GM15510 (cell line): ENCODE data around the gene EML6.

Experiments used
- POLR2A ChIP-seq: IDR thresholded peaks from 3 replicates; pipeline ENCODE4 v1.6.1; 2011; ENCODE audit warnings: borderline replicate concordance; ENCODE audit not compliant: insufficient read length; ENCODE audit errors: extremely low read depth

EML6 gene

DNA sequence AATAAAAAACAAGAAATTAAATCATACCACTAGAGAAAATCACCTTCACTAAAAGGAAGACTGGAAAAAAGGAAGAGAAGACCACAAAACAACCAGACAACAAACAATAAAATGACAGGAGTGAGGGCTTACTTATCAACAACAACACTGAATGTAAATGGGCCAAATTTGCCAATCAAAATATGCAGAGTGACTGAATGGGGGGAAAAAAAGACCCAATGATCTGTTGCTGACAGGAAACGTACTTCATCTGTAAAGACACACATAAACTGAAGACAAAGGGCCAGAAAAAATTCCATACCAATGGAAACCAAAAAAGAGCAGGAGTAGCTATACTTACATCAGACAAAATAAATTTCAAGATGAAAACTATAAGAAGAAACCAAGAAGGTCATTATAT lies 25.5 kb upstream of the EML6 start:
- TF ChIP-seq POLR2A = no peak

DNA sequence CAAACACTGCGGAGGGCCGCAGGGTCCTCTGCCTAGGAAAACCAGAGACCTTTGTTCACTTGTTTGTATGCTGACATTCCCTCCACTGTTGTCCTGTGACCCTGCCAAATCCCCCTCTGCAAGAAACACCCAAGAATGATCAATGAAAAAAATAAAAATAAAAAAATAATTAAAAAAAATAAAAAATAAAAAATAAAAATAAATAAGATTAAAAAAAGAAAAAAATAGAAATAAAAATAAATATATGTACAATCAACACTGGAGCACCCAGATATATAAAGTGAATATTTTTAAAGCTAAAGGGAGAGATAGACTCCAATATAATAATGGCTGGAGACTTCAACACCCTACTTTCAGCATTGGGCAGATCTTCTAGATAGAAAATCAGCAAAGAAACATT lies 23.8 kb upstream of the EML6 start:
- TF ChIP-seq POLR2A = no peak

- no peak for TF ChIP-seq POLR2A
Observed at GRCh38 chr2:54701029-54701428, 22.4 kb upstream of the EML6 start.

DNA sequence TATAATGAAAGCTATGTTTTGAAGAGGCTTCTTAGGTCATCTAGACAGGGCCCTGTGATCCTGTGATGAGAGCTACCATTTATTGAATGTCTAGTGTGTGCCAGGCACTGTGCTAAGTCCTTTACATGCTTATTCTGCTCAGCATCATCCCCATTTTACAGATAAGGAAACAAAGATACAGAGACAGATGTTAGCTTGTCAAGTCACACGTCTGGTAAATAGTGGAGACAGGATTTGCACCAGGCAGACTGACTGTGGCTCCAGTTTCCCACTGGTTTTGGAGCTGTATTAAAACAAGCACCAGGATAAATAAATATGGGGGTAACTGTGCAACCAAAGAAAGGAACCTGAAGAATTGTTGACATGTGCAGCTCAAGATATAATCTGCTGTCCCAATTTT lies 19.2 kb upstream of the EML6 start:
- TF ChIP-seq POLR2A = no peak

DNA sequence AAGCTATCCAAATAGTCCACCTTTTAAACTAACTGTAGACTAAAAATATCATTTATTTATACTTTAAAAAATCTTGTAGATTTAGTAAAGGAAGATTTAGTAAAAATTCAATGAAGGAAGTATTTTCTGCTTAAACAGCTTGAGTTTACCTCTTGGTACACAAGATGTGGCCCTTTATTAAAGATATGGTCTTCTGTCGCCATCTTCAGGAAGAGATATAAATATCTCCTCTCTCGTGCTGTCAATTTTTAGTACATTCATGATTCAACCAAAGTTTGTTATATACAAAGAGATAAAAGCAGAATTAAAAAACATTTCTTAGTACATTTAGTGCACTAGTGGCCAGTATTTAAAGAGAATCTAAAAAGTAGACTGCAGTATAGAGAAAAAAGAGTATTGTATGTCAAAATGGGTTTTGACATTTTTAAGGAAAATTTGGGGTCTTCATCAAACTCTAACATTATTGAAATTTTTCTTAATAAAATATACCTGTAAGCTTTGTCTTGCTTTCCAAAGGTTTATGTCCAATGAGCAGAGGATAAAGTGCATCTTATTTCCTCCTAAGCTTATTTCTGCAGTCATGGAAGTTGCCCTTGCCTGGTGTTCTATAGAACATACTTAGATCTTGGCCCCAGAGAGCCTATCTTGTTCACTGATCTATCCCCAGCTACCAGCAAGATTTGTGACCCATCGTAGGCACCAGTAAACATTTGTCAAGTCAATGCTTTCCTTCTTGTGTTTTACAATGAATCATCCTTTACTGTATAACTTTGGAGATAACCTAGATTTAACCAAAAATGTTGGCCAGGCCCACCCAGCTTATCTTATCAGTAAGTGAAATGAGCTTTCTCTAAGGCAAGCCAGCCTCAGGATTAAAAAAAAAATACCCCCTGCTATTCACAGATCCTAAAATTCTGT lies 18.5 kb upstream of the EML6 start:
- TF ChIP-seq POLR2A = no peak

DNA sequence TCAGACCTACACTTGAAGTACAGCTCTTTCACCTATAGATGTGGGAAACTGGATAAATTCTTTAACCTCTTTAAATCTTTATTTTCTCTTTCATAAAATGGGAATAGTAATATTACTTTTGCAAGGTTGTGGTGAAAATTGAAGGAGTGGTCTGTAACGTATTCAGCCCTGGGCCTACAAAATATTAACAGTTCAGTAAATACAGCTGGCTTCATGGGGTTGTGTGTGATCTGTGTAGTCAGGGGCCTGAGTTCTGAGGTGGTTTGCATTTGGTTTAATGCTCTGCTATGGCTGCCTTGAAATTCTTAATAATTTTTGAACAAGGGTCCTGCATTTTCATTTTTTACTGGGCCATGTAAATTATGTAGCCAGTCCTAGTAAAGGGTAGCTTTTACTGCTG lies 16.8 kb upstream of the EML6 start:
- TF ChIP-seq POLR2A = no peak

DNA sequence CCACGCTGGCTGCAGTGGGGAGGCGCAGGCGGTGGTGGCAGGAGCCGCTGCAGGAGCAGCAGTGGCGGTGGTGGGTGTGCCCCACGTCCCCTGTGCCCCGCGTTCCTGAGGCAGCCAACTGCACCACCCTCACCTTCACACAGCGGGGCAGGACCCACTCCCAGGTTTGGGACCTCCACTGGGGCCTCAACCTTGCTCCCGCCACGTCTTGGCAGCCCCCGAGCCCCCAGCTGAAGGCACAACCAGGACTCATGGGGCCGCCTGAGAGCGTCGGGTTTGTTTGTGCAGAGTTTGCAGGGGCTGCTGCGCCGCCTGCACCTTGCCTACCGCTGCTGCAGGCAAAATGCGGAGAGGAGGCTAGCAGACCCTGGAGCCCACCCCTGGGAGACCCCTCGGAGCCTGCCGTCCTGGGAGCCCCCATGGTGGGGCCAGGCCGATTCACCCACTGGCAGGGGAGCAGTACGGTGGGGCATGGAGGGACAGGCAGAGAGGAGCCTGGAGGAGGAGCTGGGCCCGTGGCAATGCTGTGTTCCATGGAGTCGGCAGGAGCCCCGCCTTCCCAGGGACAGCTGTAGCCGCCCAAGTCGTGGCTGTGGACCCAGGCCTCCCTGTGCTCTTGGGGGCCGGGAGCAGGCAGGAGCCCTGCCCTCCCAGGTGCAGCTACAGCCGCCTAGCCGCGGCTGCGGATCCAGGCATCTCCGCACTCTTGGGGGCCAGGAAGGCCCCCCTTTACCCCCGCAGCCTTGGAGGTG lies 14.7 kb upstream of the EML6 start:
- TF ChIP-seq POLR2A = no peak

GRCh38 chr2:54709336-54709809 lies 14.1 kb upstream of the EML6 start:
- TF ChIP-seq POLR2A = no peak

DNA sequence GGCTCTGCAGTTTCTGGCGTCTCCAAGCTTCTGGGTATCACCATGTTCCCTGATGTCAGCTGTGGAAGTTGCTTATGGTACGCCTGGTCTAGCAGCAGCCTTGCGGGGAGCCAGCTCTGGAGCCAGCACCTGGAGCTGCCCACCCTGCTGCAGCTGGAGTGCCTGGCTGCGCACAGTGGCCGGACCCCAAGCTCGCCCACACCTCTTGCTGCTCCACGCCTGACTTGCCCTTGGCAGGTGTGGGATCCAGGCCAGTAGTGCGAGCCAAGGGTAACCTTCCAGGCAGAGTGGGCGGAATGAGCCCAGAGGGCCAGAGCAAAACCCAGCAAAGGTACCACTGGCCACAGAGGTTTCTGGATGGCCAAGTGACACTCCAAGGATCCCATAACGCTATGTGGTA lies 13.2 kb upstream of the EML6 start:
- TF ChIP-seq POLR2A = no peak

DNA sequence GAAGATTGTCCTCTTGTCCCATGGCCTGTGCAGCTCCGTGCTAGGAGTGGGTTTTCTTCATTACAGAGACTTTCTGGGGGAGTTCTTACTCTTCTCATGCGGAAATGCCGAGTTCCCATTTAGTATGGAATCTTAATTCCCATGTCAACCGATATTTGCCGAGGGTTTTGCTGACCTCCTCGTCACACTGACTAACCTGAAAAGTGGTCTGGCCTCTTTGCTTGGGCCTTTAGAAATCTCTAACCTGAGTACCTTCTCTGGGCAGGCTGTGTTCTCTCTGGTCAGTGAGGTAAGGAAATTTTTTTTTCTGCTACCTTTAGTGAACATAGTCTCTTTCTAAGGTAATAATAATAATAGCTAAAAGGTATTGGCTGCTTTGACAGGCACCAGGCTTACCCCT lies 10.9 kb upstream of the EML6 start:
- no peak for TF ChIP-seq POLR2A

- no peak for TF ChIP-seq POLR2A
Observed at GRCh38 chr2:54714996-54715395, 8.5 kb upstream of the EML6 start.

DNA sequence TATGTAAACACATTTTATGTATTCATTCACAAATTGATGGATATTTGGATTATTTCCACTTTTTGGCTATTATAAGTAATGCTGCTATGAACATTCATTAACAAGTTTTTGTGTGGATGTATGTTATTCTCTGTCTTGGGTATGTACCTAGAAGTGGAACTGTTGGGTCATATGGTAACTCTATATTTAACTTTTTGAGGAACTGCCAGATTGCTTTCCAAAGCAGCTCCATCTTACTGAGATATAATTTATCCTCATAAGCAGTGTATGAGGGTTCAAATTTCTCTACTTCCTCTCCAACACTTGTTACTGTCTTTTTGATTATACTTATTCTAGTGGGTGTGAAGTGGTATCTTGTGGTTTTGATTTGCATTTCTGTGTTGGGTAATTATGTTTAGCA lies 7.1 kb upstream of the EML6 start:
- no peak for TF ChIP-seq POLR2A

DNA sequence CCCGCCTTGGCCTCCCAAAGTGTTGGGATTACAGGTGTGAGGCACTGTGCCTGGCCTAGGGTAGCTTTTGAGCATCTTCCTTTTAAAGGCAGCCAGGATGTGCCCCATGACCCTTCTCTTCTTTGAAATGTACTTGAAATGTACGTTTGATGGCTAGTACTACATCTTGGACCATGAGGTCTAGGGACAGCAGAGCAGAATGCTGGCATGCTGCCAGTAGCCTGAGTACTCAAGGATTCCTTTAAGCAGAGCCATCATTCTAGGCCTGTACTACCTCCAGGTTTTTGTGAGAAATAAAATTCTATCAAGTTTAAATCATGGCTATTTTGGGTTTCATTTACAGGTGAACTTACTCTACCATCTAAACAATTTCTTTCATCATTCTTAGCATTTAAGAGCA lies 2.9 kb upstream of the EML6 start:
- TF ChIP-seq POLR2A = no peak

DNA sequence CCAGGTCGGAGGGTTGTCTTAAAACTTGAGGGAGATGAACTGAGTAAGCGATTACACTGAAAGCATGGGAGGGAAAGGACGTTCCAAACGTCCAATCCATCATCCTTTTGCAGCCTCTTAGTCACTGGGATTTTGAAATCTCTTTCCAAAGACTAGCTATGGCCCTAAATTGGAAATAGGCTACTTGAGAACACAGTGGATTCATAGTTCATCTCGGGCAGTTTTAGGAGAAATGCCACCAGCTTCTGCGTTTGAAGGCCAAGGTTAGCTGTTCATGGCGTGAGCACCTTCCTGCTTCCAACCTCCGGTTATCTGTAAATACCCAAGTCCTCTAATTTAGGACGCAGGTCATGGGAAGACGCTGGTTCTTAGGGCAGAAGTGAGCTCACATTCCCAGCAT lies 821 bp upstream of the EML6 start:
- TF ChIP-seq POLR2A = no peak

DNA sequence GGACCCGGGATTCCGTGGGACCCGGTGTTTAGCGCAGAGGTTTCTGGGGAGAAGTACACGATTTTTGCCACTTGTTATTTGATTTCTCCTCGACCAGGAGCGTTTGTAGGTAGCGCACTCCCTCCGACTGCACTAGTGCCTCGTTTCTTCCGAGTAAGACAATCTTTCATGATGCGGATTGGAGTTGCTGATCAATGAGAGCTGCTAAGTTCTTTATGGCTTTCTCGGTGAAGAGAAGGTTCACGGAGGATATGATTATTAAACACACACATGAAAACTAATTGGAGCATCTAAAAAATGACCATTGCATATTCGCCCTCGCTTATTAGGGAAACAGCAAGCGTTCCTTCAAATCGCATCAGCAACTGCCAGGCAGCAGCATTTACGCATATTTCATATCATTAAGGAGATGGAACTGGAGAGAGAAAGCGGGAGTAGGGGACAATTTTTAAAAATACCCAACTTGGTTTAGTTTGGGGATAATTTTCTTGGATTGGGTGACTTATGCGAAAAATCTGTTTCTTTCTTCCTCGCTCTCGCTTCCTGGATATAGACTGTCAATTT lies 616 bp downstream of the EML6 start:
- no peak for TF ChIP-seq POLR2A
